Ovary (tissue), 3 donors: ENCODE data around the gene NUTM2F.
"Not testable (repeated sequence)": the region's sequence is repeated elsewhere in the genome, so short reads cannot be mapped to it uniquely, and the experiment has no call there.

Source experiments
- POLR2A ChIP-seq: fragments of 450-650 bp; IDR thresholded peaks from one replicate; pipeline ENCODE4 v1.6.1; 2017; ENCODE audit warnings: antibody characterized with exemption, mild to moderate bottlenecking, moderate library complexity
- TF ChIP-seq, protein P1 (sequence below), 3 donors: fragments of 450-650 bp in 2 of 3; fragments of 200-600 bp in 1 of 3; IDR thresholded peaks; one replicate each; pipeline versions ENCODE4 v1.5.1 to v1.8.0; 2016 to 2022; ENCODE audit warnings: antibody characterized with exemption in 3 of 3, mild to moderate bottlenecking in 1 of 3
- donor health status: DM: no; HTN: no; CAD: no.

DNA sequence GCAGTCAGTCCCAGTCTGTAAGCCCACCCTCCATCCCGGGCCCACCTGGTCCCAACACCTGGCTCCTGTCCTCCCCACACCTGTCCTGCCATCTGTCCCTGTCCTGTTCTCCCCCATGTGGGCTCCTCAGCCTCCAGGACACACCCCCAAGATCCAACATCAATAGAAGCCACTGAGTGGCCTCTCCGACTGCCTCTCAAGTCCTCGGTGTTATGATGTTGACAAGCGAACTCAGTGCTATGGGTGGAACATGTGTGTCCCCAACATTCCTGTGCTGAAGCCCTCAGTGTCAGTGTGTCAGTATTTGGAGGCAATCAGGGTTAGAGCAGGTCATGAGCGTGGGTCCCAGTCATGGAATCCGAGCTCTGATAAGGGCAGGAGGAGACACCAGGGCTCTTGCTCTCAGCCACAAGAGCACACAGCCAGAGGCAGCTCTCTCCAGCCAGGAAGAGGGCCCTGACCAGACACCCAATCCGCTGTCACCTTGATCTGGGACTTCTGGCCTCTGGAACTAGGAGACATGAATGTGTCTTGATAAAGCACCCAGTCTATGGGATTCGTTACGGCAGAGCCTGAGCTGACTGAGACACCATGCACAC lies 6.0 kb downstream of the NUTM2F start:
- TF ChIP-seq POLR2A, result not testable (repeated sequence)
- TF ChIP-seq, protein P1, sequence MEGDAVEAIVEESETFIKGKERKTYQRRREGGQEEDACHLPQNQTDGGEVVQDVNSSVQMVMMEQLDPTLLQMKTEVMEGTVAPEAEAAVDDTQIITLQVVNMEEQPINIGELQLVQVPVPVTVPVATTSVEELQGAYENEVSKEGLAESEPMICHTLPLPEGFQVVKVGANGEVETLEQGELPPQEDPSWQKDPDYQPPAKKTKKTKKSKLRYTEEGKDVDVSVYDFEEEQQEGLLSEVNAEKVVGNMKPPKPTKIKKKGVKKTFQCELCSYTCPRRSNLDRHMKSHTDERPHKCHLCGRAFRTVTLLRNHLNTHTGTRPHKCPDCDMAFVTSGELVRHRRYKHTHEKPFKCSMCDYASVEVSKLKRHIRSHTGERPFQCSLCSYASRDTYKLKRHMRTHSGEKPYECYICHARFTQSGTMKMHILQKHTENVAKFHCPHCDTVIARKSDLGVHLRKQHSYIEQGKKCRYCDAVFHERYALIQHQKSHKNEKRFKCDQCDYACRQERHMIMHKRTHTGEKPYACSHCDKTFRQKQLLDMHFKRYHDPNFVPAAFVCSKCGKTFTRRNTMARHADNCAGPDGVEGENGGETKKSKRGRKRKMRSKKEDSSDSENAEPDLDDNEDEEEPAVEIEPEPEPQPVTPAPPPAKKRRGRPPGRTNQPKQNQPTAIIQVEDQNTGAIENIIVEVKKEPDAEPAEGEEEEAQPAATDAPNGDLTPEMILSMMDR (IDR thresholded peaks at IDR 0.05), result not testable (repeated sequence)
